Hepatic stellate cell (primary cell): Measurements from ENCODE around the gene PIF1.
A peak's percentile ranks its signal among the peaks of the same experiment; 100 is the strongest.
"Not testable (repeated sequence)": the region's sequence is repeated elsewhere in the genome, so short reads cannot be mapped to it uniquely, and the experiment has no call there.

ENCODE experiments used
- DNase-seq: peaks from one replicate; pipeline ENCODE4 v3.0.0; 2011; ENCODE audit warnings: low spot score

The PIF1 gene

DNA sequence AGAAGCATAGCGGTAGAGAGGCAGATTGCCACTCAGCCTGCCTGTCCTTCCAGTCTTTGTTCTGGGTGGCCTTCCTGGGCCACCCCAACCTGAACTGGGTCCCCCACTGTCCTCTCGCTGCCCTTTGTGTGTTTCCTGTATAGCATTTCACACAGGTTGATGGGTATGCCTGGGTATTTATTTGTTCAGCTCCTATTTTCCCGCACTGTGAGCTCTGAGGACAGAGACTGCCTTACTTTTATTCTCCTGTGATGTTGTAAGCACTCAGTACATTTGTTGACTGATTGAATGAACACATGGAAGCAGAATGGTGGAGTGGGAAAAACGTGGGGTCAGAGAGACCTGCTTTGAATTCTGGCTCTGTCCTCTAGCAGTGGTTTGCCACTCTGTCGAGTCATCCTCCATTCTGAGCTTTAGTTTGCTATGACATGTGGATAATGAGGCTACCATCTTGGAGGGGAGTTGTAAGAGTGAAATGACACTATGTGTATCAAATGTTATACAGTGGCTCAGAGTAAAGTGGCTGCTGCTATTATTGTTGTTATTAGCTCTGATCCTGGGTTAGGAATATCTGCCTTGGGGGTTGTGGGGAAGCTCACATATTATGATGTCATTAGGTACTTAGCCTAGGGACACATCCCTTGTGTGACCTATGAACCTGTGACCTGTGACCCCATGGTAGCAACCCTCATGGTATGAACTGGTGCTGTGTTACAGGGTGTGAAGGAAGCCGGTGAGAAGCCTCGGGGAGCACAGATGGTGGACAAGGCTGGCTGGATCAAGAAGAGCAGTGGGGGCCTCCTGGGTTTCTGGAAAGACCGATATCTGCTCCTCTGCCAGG is 22.6 kb upstream of the PIF1 start:
- no peak for DNase-seq

DNA sequence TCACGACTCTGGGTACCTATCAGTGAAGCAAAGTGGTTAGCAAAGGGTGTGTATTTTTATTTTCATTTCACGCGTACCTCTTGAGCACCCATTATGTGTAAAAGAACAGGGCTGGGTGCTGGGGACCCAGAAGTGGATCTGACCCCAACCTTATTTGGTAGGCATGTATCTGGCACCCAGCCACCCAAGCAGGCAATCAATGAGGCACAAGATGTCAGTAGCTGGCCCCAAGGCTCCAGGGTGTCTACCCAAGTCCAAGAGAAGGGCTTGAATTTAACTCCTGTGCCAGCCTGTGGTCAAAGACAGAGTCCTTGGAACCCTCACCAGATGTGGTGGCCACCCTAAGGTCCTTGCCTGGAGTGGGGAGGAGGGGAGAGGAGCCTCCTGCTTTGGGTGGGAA is 22.0 kb upstream of the PIF1 start:
- DNase-seq, result no peak

DNA sequence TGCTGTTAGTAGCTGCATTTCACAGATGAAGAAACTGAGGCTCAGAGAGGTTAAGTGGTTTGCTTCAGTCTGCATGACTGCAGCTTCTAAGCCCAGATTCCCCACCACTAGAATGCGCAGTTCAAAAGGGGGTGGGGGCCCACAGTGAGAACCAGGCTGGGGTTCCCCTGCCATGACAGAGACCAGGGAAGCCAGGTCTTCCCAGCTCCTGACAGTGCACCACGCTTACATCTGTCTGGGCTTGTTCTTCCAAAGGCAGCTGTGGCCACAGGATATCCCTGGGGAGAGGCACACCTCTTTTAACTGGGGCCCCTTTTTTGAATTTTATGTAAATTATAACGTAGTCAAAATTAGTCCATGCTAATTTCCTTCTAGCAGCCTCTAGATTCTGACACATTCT is 21.6 kb upstream of the PIF1 start:
- DNase-seq, result no peak

DNA sequence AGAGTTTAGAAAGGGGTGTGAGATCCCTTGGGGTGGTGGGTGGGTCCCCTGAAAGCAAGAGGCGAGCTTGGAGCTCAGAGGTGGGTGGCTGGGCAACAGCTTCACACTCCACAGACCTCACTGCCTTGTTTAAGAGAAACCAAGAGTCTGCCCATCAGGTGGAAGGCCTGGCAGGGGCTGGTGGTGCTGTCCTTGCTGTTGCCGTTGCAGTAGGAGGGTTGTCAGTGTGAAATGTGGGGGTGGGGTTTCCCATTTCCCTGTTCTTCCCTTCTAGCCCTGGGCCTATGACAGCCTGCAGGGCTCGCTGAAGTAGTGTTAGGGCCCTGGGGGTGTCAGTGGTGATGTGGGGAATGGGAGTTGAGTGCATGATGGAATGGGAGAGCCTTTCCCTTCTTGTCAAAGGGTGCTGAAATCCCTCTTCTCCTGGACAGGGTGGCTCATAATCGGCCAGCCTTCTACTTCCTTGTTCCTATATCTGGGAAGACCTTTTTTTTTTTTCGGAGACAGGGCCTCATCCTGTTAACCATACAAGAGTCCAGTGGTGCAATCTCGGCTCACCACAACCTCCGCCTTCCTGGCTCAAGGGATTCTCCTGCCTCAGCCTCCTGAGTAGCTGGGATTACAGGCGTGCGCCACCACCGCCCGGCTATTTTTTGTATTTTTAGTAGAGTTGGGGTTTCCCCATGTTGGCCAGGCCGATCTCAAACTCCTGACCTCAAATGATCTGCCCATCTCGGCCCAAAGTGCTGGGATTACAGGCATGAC is 20.6 kb upstream of the PIF1 start:
- DNase-seq, result no peak

DNA sequence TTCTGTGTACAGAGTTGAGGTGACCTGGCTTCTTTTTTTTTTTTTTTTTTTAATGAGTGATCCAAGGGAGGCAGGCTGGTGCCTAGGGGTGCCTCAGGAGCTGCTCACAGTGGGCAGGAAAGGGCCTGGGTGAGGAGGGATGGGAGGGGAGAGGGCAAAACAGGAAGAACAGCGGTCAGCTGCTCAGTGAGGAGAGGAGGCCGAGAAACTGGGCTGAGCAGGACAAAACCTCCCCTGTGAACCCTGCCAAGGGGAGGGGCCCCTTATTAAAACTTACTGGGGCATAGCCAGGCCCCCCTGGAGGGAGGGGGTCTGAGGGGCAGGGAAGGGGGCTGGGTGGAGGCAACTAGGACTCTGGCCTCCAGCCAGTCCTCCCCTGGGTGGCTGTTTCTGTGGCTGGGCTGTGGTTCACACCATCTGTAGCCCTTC is 19.8 kb upstream of the PIF1 start:
- no peak for DNase-seq

DNA sequence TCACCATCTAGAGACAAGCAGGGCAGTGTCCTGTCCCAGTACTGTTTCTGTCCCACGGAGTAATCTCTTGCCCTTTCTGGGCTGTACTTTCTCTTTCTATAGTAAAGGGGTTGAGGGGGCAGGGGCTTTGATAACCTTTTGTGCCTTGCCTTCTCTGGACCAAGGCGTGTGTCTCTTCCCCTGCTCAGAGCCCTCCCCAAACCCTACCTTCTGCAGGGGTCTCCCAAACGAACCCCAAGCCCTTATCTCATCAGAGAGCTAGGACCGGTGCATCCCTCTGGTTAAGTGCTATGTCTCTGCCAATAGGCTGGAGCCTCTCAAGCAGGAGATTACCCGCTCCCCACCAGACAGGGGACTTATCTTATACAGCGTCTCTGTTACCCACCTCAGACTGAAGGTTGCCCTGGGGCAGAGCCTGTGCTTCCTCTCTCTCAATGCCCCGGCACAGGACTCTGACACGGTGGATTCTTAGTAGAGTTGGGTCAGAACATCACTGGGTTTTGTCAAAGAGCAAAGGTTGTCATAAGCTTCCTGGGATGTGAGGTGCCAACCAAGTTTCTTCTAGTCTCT is 19.2 kb upstream of the PIF1 start:
- no peak for DNase-seq

DNA sequence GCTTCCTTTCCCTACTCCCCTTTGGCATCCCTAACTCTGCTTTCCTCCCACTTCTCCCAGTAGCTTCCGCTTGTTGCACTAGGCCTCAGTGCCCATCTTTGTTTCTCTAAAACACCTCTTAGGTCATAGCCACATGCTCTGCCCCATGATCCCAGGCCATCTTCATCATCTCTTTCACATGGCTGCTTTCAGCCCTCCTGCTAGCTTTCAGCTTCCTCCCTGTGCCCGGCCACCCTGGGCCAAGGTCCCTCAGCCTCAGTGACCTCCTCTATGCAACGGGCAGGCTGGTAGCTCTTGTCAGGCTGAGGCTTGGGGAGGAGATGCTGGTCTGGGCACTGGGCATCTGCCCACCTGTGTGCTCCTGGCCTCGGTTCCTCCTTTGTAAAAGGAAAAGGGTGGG is 18.5 kb upstream of the PIF1 start:
- no peak for DNase-seq

DNA sequence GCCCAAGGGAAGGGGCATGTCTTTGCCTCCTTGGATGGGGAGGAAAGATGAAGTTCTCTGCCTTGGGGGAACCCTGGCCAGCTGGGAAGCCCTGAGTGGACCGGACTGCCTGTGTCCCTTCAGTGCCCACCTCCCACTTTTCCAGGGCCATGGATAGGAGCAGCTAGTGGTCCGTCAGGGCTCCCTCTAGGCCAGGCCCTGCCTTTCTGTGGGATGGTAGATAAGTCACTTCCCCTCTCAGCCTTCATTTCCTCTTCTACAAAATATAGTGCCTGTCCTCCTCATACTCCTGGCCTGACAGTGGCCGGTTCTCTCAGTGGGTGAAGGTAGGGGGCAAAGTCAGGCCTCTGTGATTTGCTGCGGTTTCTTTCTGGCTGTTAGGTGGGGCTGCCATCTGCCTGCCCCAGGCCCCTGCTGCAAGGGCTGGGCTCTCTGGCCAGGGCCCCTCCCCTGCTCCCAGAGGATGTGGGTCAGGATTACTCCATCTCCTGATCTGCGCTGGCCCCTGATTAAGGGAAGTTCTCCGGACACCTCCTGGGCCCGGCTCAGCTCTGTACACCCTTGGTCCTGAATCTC is 17.6 kb upstream of the PIF1 start:
- DNase-seq, result peak; percentile 79

DNA sequence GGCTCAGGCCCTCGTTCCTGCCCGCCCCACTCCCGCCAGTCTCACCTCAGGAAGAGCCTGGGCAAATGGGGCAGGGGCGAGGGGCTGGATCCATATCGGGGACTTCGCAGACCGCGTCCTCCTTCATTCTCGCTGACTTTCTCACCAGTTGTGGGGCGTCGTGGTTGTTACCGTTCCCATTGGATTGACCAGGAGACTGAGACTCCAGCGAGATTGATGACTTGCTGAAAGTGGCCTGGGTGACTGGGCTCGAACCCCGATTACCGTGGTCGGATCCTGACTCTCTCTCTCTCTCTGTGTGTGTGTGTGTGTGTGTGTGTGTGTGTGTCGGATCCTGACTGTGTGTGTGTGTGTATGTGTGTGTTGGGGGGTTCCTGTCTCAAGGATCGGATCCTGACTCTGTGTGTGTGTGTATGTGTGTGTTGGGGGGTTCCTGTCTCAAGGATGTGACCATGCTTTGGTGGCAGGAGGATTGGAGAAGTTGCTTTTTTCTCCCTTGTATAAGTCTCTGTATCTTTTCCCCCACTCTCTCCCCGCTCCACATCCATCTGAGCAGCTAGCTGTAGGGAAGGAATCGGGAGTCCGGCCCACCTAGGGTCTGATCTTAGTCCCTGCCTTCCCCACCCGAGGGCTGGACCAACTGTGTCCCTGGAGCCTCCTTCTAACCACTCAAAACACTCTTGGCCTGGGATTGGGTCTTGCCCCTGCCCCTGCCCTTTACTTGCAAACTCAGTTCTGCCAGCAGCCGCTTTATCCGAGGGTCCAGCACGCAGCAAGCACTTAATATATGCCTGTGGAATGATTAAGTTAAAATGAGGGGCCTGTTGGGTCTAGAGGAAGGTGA is 16.9 kb upstream of the PIF1 start:
- DNase-seq, result no peak

DNA sequence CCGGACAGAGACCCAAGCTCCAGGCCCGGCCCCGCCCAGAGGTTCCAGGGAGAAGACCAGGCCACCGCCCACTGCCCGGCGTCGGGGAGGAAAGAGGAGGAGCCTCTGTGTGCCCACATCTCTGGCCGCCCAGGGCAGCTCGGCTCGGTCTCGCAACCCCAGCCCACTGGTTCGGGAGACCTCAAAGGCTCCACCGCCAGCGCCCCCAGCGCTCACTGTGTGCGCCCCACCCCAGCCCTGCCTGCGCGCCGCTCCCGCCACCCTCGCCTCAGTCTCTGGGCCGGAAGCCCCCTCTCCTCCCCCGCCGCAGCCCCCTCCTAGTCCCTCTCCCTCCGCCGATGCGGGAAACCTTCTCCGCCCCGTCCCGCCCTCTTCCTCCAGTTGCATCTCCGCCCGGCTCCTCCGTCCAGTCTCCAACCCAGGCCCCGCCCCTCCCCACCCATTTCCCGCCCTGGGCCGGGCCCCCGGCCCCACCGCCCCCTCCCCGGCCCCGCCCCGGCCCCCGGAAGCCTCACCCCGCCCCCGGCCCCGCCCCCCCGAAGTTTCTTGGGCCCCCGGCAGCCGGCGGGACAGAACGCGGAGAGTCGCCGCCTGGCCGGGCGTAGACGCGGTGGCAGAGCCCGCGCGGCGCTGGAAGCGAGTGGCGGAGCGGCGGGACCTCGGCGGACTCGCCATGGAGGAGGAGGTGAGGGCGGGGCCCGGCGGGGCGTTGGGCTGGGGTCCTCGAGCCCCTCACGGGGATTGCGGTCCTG is 16.1 kb upstream of the PIF1 start, which contains the start of gene PLEKHO2:
Gene PLEKHO2 (plus strand): TSS at position 572 of the 752 bp plus-strand sequence. CDS start 102 bp downstream, at position 674.
- peak; percentile 96 for DNase-seq

DNA sequence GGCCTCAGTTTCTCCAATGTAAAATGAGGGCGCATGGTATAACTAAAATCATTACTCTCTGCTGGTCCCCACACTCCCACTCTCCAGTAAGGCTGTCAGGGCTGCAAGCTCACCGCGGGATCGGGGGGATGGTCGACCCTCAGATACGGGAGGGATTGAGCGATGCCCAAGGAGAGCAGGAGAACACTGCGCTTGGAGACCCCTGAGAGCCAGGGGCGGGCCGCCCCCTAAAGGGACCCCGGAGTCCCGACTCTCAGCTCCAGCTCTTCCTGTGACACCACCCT is 15.6 kb upstream of the PIF1 start:
- no peak for DNase-seq

DNA sequence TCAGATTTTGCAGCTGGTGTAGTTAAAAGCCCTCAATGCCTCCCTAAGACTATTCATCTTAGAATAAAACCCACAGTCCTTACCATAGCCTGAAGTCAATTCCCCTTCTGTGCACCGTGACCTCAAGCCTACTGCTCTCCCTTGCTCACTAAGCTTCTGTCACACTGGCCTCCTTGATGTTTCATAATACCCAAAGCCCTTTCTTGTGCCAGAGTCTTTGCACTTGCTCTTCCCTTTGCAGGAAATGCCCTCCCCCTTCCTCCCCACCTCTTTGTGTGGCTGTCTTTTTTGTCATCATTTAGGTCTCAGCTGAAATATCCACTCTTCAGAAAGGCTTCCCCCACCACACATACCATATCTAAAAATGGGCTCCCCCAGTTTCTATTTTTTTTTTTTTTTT is 12.1 kb upstream of the PIF1 start:
- no peak for DNase-seq

DNA sequence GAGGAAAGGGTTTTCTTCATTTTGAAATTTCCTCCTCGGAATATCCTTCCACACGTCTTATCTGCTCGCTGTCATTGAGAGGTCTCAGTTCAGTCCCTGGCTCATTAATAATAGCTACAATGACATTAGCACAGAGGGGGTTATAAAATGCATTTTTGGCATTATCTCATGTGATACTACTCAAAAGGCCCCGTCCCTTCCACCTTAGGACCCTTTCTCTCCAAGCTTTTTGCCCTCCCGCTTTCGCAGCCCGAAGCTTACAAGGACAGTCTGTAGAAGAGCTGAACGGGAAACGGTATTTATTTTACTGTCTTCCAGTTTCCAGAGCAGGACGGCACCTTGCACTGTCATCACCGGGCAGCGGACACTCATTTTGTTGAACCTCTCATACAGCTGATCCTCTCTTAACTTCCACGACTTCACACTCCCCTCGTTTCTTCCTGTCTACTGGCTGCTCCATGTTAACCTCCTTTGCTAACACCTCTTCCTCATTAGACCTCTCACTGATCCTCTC is 10.6 kb upstream of the PIF1 start:
- no peak for DNase-seq

DNA sequence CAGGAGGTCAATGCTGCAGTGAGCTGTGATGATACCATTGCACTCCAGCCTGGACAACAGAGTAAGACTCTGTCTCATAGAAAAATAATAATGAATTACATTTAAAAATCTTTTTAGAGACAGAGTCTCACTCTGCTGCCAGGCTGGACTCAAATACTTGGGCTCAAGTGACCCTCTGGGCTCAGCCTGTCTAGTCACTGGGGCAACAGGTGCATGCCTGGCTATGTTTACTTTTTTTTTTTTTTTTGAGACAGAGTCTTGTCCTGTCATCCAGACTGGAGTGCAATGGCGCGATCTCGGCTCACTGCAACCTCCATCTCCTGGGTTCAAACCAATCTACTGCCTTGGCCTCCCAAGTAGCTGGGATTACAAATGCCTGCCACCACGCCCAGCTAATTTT is 8.2 kb upstream of the PIF1 start:
- no peak for DNase-seq

DNA sequence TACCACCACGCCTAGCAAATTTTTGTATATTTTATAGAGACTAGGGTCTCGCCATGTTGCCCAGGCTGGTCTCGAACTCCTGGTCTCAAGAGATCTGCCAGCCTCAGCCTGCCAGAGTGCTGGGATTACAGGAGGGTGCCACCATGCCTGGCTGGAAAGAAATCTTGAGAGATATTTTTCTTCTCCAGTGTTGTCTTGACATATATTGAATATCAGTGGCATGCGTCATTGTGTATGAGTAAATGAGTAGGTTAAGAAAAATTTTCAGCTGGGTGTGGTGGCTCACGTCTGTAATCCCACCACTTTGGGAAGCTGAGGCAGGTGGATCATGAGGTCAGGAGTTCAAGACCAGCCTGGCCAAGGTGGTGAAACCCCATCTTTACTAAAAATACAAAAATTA is 3.5 kb upstream of the PIF1 start:
- DNase-seq, result no peak

DNA sequence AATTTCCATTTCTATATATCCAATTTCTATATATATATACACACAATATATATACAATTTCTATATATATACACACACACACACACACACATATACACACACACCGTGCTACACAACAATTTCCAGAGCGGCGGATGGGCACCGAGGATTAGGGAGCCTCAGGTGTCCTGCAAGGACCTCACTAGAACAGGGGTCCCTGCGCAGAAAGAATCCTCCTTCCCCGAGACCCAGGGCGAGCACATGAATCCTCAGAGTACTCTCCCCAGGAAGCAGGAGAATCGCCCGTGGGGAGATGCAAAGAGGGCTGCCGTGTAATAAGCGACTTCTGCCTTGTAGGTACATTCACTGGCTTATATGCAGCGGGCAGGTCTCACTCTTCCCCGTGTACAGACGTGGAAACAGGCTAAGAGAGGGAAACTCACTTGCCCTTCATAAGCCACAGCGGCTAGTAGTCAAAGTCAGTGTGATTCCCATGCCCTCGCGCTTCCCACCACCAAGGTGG is 467 bp downstream of the PIF1 start:
- no peak for DNase-seq

DNA sequence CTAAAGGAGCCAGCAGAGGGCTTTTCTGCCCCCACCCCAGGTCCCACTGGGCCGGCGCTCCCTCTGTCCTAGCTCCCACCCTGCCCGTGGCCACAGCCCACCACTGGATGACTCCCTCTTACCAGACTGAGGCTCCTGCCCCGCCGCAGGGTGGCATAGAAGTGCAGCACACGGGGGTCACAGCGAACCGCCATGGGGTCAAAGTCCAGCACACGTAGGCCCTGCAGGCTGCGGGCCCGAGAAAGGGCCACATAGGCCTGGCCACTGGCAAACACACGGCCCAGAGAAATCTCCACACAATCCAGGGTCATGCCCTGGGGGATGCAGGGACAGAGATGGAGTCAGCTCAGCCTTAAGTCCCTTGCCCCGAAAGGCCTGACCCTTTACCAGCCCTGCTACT is 9.0 kb downstream of the PIF1 start:
- no peak for DNase-seq

DNA sequence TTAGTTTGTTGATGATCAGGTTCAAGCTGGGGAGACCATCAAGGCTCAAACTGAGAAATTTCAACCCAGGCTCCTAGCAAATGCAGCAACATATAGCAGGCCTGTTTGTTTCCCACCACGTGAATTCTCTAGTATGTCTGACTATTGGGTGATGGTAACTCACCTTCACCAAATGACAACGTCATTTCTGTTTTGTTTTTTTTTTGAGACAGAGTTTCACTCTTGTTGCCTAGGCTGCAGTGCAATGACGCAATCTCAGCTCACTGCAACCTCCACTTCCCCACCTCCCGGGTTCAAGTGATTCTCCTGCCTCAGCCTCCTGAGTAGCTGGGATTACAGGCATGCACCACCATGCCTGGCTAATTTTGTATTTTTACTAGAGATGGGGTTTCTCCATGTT is 10.5 kb downstream of the PIF1 start:
- DNase-seq, result not testable (repeated sequence)

DNA sequence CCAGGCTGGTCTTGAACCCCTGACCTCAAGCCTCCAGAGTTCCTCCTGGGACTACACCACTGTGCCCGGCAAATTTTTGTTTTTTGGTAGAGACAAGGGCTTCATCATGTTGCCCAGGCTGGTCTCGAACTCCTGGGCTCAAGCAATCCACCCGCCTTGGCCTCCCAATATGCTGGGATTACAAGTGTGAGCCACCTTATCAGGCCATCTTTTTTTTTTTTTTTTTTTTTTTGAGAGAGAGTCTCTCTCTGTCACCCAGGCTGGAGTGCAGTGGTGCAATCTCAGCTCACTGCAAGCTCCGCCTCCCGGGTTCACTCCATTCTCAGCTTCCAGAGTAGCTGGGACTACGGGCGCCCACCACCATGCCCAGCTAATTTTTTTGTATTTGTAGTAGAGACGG is 11.2 kb downstream of the PIF1 start:
- DNase-seq, result not testable (repeated sequence)

DNA sequence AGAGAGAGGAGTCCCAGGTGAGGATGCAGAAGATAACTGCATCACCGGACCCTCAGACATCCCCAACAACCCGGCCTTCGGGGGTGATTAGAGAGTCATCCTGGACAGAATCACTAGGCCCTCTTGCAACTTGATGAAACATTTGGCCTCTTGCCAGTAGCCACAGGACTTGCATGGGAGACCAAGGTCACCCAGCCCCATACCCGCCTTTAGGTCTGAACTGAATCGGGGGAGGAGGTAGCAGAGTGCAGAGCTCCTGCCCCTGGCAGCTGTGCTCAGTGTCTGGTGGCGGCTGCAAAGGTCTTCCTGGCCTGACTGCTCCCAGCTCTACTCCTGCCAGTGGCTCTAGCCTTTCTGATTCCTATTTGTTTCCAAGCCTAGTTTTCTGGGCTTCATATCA is 12.4 kb downstream of the PIF1 start:
- DNase-seq, result no peak
